H7 (cell line): ENCODE results near the gene CCNB1. TPM values are rescaled to one million over a fixed set of nuclear protein-coding genes. Genes with fewer than 3 reads are reported as not detected.
"Not testable (repeated sequence)": the region's sequence is repeated elsewhere in the genome, so short reads cannot be mapped to it uniquely, and the experiment has no call there.

Experiments used
- DNase-seq: peaks from one replicate; pipeline ENCODE4 v3.0.0; 2012
- H3K27me3 ChIP-seq: 2 replicates; pipeline ENCODE4 v1.6.0; 2011; ENCODE audit warnings: mild to moderate bottlenecking, low read length; ENCODE audit not compliant: control insufficient read depth, insufficient read depth
- H3K36me3 ChIP-seq: replicated peaks from 2 replicates; pipeline ENCODE4 v1.5.1; 2011; ENCODE audit warnings: low read length; ENCODE audit not compliant: control insufficient read depth, insufficient read depth
- H3K4me3 ChIP-seq: 2 replicates; pipeline ENCODE4 v1.5.1; 2011; ENCODE audit warnings: low read depth, mild to moderate bottlenecking, control low read depth, low read length, moderate library complexity; ENCODE audit not compliant: insufficient read depth
- total RNA-seq: library from RNA; depleted of rRNA; stranded (reverse); fragments of >200 nt; shearing (Covaris generic); gene quantifications from 2 replicates; pipeline ENCODE4 v1.2.3, GENCODE V29; 2014; rRNA removed

CCNB1 gene
- total RNA-seq, 1 experiment from 2014 or later, result 432 TPM

DNA sequence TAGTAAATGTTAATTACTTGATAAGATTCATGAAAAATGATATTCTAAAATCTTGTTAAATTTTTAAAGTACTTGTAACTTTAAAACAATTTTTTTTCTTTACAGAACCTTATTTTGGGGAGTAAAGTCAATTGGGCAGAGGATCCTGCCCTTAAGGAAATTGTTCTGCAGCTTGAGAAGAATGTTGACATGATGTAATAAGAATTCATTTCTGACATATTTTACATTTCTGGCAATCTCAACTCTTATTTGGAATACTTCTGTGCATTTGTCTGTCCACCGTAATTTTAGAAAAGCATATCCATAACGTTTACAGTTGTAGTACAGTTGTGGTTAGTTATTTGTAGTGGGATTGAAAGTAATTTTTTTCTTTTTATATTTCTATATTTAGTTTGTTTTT lies 42.7 kb downstream of the CCNB1 start:
- no peak for DNase-seq
- H3K27me3 ChIP-seq, result no peaks in the 10 kb centered on the region
- peaks cover 12% of the 10 kb centered on the region for H3K36me3 ChIP-seq
- H3K4me3 ChIP-seq, result no peak overlapping the region

DNA sequence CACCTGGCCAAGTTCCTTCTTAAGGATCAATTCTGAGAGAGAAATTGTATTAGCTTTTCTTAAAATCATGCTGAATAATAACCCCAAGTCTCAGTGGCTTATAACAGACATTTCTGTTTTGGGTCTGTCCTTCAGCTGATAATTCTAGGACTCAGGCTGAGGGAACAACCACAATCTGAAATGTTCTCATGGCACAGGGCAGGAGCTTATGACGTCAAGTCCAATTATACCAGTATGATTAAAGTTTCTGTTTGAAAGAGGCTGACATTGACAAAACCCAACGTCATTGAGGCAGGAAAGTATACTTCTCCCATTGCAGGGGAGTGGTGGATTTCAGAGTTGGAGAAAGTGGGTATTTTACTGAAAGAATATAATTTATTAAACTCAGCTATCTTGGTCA lies 44.2 kb downstream of the CCNB1 start:
- H3K36me3 ChIP-seq, result peaks cover 10% of the 10 kb centered on the region
- no peak overlapping the region for H3K4me3 ChIP-seq
- DNase-seq, result no peak
- no peaks in the 10 kb centered on the region for H3K27me3 ChIP-seq

DNA sequence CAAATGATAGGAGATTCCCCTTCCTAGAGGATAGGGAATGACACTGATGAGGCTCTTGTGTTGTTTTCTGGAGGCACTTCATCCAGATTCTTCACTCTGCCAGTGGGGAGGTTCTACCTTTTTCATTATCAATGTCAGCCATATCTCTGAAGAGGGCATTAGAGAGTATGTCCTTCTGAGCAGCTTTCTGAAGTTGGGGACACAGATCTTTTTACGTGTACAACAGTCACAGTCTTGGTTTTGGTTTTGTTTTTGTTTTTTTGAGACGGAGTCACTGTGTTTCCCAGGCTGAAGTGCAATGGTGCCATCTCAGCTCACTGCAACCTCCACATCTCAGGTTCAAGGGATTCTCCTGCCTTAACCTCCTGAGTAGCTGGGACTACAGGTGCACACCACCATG lies 45.1 kb downstream of the CCNB1 start:
- no peak for DNase-seq
- Histone ChIP-seq H3K36me3 (peaks cover 9% of the 10 kb centered on the region), H3K4me3 (no peak overlapping the region), H3K27me3 (no peaks in the 10 kb centered on the region)

DNA sequence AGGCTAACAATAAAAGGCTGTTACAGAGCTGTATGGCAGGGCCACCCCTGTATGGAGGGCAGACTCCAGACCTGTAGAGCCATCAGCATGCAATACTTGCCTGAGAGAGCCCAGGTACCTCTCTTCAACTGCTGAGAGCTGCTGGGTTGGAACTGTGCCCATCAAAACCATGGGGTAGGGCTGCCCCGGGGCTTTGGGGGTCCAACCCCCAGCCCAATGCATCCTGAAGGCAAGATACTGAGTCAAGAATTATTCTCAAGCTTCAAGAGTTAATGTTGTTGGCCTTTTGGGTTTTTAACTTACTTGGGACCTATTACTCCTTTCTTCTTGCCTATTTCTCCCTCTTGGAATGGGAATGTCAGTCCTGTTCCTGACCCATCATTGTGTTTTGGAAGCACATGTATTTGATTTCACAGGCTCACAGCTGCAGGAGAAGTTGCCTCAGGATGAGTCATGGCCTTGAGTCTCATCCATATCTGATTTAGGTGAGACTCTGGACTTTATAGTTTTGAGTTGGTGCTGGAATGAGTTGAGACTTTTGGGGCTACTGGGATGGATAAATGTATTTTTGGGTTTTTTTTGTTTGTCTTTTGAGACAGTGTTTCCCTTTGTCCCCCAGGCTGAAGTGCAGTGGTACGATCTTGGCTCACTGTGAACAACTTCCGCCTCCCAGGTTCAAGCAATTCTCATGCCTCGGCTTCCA lies 46.7 kb downstream of the CCNB1 start:
- DNase-seq, result no peak
- no peaks in the 10 kb centered on the region for H3K27me3 ChIP-seq
- peaks cover 5% of the 10 kb centered on the region for H3K36me3 ChIP-seq
- no peak overlapping the region for H3K4me3 ChIP-seq

DNA sequence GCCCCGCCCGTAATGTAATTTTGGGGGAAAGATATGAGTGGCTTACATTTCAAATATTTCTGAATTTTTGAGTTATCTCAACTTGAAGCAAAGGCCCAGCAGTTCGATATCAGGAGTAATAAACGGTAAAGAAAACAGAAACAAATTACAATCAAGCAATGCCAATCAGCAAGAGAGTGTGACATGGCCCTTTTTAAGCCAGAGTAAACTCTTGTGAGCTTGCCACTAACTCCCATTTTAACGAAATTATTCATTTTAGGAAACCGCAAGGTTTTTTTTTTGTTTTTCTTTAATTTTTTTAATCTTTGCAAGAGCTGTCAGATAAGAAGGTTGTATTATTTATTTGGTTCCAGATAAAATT lies 50.2 kb downstream of the CCNB1 start:
- H3K27me3 ChIP-seq, result no peaks in the 10 kb centered on the region
- H3K36me3 ChIP-seq, result no peaks in the 10 kb centered on the region; the same call in 1 of the 2 replicates
- no peak for DNase-seq
- no peak overlapping the region for H3K4me3 ChIP-seq

DNA sequence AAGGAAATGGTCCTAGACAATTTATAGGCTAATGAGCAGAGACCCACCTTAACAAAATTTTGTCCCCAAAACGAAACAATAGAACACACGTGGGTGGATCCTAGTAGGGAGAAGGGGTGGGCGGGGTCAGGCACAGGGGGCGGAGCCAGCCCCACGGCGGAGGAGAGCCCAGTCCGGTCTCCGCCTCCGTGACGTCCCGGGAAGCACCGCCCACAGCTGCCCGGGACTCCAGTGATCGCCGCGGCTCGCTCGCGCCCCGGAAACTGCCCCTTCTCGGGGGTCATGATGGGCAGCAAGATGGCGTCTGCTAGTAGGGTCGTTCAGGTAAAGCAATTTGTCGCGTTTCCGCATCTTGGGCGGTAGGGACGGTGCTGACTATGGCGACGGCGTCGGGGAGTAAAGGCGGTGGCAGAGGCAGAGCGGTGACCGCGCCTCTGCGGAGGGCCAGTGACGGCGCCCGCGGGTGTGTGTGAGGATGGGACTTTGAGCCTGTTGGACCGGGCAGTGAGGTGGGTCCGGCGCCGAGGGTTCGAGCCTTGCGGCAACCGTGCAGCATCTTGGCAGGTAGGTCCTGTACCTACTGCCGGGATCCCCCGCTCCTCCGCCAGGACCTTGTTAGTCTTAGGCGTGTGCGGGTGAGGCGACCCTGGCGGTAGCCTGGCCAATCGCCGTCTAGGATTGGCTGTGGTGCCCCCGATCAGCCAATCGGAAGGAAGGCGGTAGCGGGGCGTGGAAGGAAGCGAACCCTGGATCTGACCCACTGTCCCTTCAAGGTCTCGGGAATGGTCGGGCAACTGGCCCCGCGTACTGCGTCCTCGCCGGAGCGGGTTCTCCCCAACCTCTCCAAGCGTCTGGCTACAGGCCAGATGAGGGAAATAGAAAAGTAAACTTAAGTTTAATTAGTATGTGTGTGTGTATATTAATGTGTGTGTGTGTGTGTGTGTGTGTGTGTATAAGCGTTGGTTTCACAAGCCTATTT lies 50.9 kb downstream of the CCNB1 start:
- H3K36me3 ChIP-seq, result no peaks in the 10 kb centered on the region; the same call in 1 of the 2 replicates
- peak overlapping the region; percentile 100 for H3K4me3 ChIP-seq
- H3K27me3 ChIP-seq, result no peaks in the 10 kb centered on the region
- DNase-seq, result peak; percentile 97

DNA sequence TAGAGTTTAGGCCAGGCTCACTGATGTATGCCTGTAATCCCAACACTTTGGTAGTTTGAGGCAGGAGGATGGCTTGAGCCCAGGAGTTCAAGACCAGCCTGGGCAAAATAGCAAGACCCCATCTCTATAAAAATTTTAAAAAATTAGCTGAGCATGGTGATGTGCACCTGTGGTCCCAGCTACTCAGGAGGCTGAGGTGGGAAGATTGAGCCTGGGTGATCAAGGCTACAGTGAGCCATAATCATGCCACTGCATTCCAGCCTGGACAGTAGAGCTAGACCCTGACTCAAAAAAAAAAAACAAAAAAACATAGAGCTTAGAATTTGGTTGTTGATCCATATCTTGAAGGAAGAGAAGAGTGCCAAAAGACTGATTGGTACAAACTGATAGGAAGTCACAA lies 53.0 kb downstream of the CCNB1 start:
- DNase-seq, result no peak
- Histone ChIP-seq H3K27me3 (no peaks in the 10 kb centered on the region), H3K4me3 (no peak overlapping the region), H3K36me3 (no peaks in the 10 kb centered on the region)

DNA sequence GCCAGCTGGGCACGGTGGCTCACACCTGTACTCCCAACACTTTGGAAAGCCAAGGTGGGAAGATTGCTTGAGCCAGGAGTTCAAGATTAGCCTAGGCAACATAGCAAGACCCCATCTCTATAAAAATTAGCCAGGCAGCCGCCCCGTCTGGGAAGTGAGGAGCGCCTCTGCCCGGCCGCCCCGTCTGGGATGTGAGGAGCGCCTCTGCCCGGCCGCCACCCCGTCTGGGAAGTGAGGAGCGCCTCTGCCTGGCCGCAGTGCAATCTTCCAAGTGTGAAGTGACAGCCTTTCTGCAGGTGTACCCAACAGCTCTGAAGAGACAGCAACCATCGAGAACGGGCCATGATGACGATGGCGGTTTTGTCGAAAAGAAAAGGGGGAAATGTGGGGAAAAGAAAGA lies 53.4 kb downstream of the CCNB1 start:
- H3K27me3 ChIP-seq, H3K4me3 ChIP-seq, DNase-seq, H3K36me3 ChIP-seq: not testable (repeated sequence)

DNA sequence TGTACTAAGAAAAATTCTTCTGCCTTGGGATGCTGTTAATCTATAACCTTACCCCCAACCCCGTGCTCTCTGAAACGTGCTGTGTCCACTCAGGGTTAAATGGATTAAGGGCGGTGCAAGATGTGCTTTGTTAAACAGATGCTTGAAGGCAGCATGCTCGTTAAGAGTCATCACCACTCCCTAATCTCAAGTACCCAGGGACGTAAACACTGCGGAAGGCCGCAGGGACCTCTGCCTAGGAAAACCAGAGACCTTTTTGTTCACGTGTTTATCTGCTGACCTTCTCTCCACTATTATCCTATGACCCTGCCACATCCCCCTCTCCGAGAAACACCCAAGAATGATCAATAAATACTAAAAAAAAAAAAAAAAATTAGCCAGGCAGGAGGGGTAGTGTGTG lies 53.9 kb downstream of the CCNB1 start:
- DNase-seq, H3K27me3 ChIP-seq, H3K36me3 ChIP-seq, H3K4me3 ChIP-seq: not testable (repeated sequence)

DNA sequence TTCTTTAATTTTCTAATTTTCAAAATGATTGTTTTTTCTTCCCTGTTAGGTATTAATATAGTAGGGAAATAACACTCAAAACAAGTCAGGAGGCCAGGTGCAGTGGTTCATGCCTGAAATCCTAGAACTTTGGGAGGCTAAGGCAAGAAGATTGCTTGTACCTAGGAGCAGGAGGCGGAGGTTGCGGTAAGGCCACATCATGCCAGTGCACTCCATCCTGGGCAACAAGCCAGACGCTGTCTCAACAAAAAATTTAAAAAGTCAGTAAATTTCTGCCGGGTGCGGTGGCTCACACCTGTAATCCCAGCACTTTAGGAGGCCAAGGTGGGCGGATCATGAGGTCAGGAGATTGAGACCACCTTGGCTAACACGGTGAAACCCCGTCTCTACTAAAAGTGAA lies 57.6 kb downstream of the CCNB1 start:
- H3K4me3 ChIP-seq, result no peak overlapping the region
- H3K27me3 ChIP-seq, result no peaks in the 10 kb centered on the region
- peaks cover 2% of the 10 kb centered on the region; the same call in 1 of the 2 replicates for H3K36me3 ChIP-seq
- no peak for DNase-seq

DNA sequence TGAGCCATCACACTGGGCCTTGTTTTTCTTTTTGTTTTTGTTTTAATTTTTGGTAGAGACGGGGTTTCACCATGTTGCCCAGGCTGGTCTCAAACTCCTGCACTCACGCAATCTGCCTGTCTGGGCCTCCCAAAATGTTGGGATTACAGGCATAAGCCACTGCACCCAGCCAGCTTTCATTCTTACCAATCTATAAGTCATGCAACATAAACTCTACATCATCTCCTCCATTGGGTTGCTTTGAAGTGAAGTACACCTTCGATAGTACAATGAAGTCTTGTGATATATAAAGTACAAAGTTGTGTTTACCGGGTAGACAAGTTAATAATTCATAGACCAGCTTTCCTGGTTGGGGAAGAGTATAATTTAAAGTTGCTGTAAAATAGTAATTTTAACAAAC lies 58.9 kb downstream of the CCNB1 start:
- Histone ChIP-seq H3K4me3 (no peak overlapping the region), H3K36me3 (peaks cover 2% of the 10 kb centered on the region; the same call in 1 of the 2 replicates), H3K27me3 (no peaks in the 10 kb centered on the region)
- DNase-seq, result no peak

Other genes with a start within 250 kb of the CCNB1 start
- 52.5 and 67.2 TPM in 2 replicates for gene SLC30A5, start 73.1 kb upstream of the CCNB1 start, total RNA-seq
- 101 and 132 TPM in 2 replicates for gene CENPH, start 22.4 kb downstream of the CCNB1 start, total RNA-seq
- gene CDK7, start 67.7 kb downstream of the CCNB1 start, total RNA-seq, result 43.9 and 67.9 TPM in 2 replicates
- 0.30 TPM in 1 of 2 replicates, not detected in the other for gene CCDC125, start 165.7 kb downstream of the CCNB1 start, total RNA-seq
- 34.2 and 52.3 TPM in 2 replicates for gene AK6, start 202.4 kb downstream of the CCNB1 start, total RNA-seq
- 84.4 and 105 TPM in 2 replicates for gene TAF9, start 202.4 kb downstream of the CCNB1 start, total RNA-seq
- gene RAD17, start 202.7 kb downstream of the CCNB1 start, total RNA-seq, result 39.1 TPM in 2 replicates
- 15.6 and 19.9 TPM in 2 replicates for gene MARVELD2, start 248.0 kb downstream of the CCNB1 start, total RNA-seq